CD4-positive, CD25-positive, alpha-beta regulatory T cell (primary cell): ENCODE measurements around the gene WDR43. TPM values are rescaled to one million over a fixed set of nuclear protein-coding genes. Genes with fewer than 3 reads are reported as not detected.

Source experiments
- ATAC-seq, 2 donors: fragments of 150-1000 bp; cut with Tn5 transposase; one replicate each; pipeline ENCODE4 v1.10.0; 2021; ENCODE audit warnings: low read depth in 2 of 2, moderate number of reproducible peaks in 2 of 2, moderate library complexity in 1 of 2
- DNase-seq, 3 donors: peaks; one replicate each; pipeline versions ENCODE4 v3.0.0 to v3.0.0-alpha.2; 2012 to 2022; ENCODE audit warnings: mixed read lengths in 1 of 3
- H3K27ac ChIP-seq: one replicate; pipeline ENCODE4 v1.7.0; 2013; ENCODE audit warnings: mild to moderate bottlenecking, low read length; ENCODE audit not compliant: insufficient read depth, poor library complexity, severe bottlenecking
- H3K27me3 ChIP-seq: one replicate; pipeline ENCODE4 v1.7.0; 2013; ENCODE audit warnings: low read length; ENCODE audit not compliant: control insufficient read depth, insufficient read depth
- H3K36me3 ChIP-seq: one replicate; pipeline ENCODE4 v1.7.0; 2013; ENCODE audit warnings: mild to moderate bottlenecking, low read length, moderate library complexity; ENCODE audit not compliant: control insufficient read depth, insufficient read depth
- H3K4me1 ChIP-seq: 2 replicates; pipeline ENCODE4 v1.7.0; 2013; ENCODE audit warnings: mild to moderate bottlenecking, low read length; ENCODE audit not compliant: insufficient read depth, control insufficient read depth, poor library complexity, severe bottlenecking
- H3K4me3 ChIP-seq: one replicate; pipeline ENCODE4 v1.7.0; 2013; ENCODE audit warnings: low read depth, mild to moderate bottlenecking, low read length, moderate library complexity
- H3K9me3 ChIP-seq, 2 experiments: 1 replicate in 1 of 2; 2 replicates in 1 of 2; pipeline ENCODE4 v1.7.0; 2013; ENCODE audit warnings: low read length in 2 of 2, mild to moderate bottlenecking in 1 of 2, moderate library complexity in 1 of 2; ENCODE audit not compliant: control insufficient read depth in 2 of 2
- H3K27ac Mint-ChIP-seq, 3 donors: one replicate each; pipeline ENCODE4 v1.8.0; 2020 to 2022; ENCODE audit warnings: mild to moderate bottlenecking in 3 of 3, mixed read lengths in 3 of 3, moderate library complexity in 2 of 3
- H3K27me3 Mint-ChIP-seq: one replicate; pipeline ENCODE4 v1.8.0; 2022; ENCODE audit warnings: mild to moderate bottlenecking, mixed read lengths
- H3K36me3 Mint-ChIP-seq: one replicate; pipeline ENCODE4 v1.8.0; 2020; ENCODE audit warnings: mixed read lengths
- H3K4me1 Mint-ChIP-seq, 4 donors: one replicate each; pipeline ENCODE4 v1.8.0; 2020 to 2022; ENCODE audit warnings: mixed read lengths in 4 of 4, mild to moderate bottlenecking in 1 of 4
- H3K4me3 Mint-ChIP-seq, 4 donors: one replicate each; pipeline ENCODE4 v1.8.0; 2020 to 2022; ENCODE audit warnings: mild to moderate bottlenecking in 4 of 4, mixed read lengths in 4 of 4, moderate library complexity in 3 of 4
- H3K9me3 Mint-ChIP-seq, 7 donors: one replicate each; pipeline ENCODE4 v1.8.0; 2020 to 2022; ENCODE audit warnings: mixed read lengths in 7 of 7, mild to moderate bottlenecking in 3 of 7, moderate library complexity in 2 of 7
- polyA plus RNA-seq, 4 donors: library from polyadenylated mRNA; unstranded; fragments of 300-500 nt; fragmentation: Illumina TruSeq; gene quantifications; one replicate each; pipeline ENCODE4 v1.2.3, GENCODE V29; 2021
- total RNA-seq: library from RNA; stranded (reverse); gene quantifications from one replicate; pipeline ENCODE4 v1.2.3, GENCODE V29; 2022

WDR43 gene
- total and polyA plus RNA-seq, 5 donors from 2014 or later: 27.4 to 70.1 (median 39.5) TPM

DNA sequence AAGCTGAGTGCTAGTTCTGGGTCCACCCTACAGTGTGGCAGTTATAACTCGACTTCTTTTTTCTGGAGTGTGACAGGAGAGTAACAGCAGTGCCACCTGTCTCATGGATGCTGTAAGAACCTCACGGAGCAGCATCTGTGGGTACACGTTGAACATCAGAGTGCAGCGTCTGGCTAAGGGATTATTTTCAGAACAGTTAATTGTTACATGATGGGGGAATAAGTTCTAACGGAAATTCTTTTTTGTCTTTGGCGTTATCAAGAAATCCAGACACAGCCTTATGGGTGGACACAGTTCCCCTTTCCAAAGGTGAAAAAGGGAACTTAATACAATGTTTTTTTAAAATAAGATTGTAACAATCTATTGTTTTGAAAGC is 58.4 kb downstream of the WDR43 start:
- H3K27ac ChIP-seq: no peak overlapping the region
- Mint-ChIP-seq H3K27ac (peak overlapping the region in 2 of 3 donors; percentile 14 to 72), H3K36me3 (peaks cover 9% of the 10 kb centered on the region), H3K4me1 (peaks cover 4 to 15% (median 4%) of the 10 kb centered on the region in 4 donors), H3K27me3 (peaks cover 4% of the 10 kb centered on the region), H3K9me3 (peaks cover 0 to 3% (median 0%) of the 10 kb centered on the region in 7 donors), H3K4me3 (no peak overlapping the region)
- peaks cover 9% of the 10 kb centered on the region for H3K36me3 ChIP-seq
- DNase-seq (no peak), ATAC-seq (peak in 1 of 2 donors; percentile 16)
- H3K4me1 ChIP-seq: no peaks in the 10 kb centered on the region
- no peak overlapping the region for H3K4me3 ChIP-seq
- no peaks in the 10 kb centered on the region for H3K9me3 ChIP-seq
- H3K27me3 ChIP-seq: no peaks in the 10 kb centered on the region

DNA sequence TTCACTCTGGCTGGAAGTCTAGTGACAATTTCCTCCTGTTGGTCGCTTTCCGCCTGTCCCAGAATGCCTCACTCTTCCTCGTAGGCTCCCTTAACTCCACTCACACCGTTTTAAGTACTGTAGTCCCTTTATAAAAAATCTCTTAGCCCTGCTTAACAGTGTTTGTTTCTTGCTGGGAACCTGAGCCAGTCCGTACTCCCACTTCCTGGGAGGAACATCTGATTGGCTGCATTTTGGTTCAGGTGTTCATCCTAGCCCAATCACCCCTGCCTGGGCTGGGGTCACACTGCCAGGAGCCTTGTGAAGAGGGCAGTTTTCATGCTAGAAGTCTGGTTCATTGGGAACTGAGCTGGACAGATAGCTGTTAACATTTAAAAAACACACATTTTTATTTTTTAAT is 61.0 kb downstream of the WDR43 start:
- Mint-ChIP-seq H3K4me1 (peaks cover 4 to 16% (median 7%) of the 10 kb centered on the region in 4 donors), H3K9me3 (no peaks in the 10 kb centered on the region)
- no peak for ATAC-seq

DNA sequence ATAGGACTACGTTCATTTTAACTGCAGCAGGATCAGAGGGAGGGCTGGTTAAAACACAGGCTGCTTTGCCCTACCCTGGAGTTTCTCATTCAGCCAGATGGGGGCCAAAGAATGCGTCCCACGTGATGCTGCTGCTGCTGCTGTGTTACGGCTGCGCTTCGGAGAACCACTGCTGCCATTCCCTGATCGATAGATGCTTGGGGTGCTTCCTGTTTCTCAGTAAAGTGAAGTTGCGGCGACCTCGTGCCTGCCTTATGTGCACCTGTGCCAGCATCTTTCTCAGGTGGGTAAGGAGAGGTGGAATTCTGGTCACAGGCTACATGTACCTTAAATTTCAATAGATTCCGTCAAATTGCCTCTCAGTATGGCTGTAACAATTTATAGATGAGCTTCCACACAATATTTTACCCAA is 62.0 kb downstream of the WDR43 start:
- ATAC-seq (peak in 1 of 2 donors; percentile 84), DNase-seq (peak; percentile 14 to 53 (median 50))
- Histone ChIP-seq H3K9me3 (no peaks in the 10 kb centered on the region), H3K4me1 (peaks cover 3% of the 10 kb centered on the region), H3K4me3 (no peak overlapping the region), H3K27ac (no peak overlapping the region), H3K36me3 (no peaks in the 10 kb centered on the region), H3K27me3 (no peaks in the 10 kb centered on the region)
- H3K9me3 Mint-ChIP-seq: no peaks in the 10 kb centered on the region
- no peak overlapping the region for H3K27ac Mint-ChIP-seq
- H3K27me3 Mint-ChIP-seq: peaks cover 14% of the 10 kb centered on the region
- peaks cover 4 to 15% (median 7%) of the 10 kb centered on the region in 4 donors for H3K4me1 Mint-ChIP-seq
- H3K4me3 Mint-ChIP-seq: peak overlapping the region in 1 of 4 donors; percentile 68
- no peaks in the 10 kb centered on the region for H3K36me3 Mint-ChIP-seq

More for the DNA sequence above, 61.0 kb downstream of the WDR43 start:
- no peak overlapping the region for H3K27ac ChIP-seq
- no peaks in the 10 kb centered on the region for H3K36me3 Mint-ChIP-seq
- peak overlapping the region in 2 of 3 donors; percentile 9 to 85 for H3K27ac Mint-ChIP-seq
- no peak overlapping the region for H3K4me3 Mint-ChIP-seq
- DNase-seq: no peak
- no peaks in the 10 kb centered on the region for H3K36me3 ChIP-seq
- H3K27me3 Mint-ChIP-seq: peaks cover 14% of the 10 kb centered on the region
- no peaks in the 10 kb centered on the region for H3K9me3 ChIP-seq
- H3K27me3 ChIP-seq: no peaks in the 10 kb centered on the region
- H3K4me1 ChIP-seq: peaks cover 3% of the 10 kb centered on the region
- H3K4me3 ChIP-seq: no peak overlapping the region

DNA sequence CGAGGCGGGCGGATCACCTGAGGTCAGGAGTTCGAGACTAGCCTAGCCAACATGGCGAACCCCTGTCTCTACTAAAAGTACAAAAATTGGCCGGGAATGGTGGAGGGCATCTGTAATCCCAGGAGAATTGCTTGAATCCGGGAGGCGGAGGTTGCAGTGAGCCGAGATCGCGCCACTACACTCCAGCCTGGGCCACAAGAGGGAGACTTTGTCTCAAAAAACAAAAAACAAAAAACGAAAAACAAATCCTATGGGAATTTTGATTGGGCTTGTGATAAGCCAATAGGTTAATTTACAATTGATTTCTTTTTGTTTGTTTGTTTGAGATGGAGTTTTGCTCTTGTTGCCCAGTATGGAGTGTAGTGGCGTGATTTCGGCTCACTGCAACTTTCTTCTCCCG is 62.4 kb downstream of the WDR43 start:
- Mint-ChIP-seq H3K36me3 (no peaks in the 10 kb centered on the region), H3K27me3 (peaks cover 14% of the 10 kb centered on the region), H3K27ac (no peak overlapping the region), H3K4me1 (peaks cover 4 to 15% (median 7%) of the 10 kb centered on the region in 4 donors), H3K9me3 (no peaks in the 10 kb centered on the region), H3K4me3 (peak overlapping the region in 1 of 4 donors; percentile 5)
- Histone ChIP-seq H3K27me3 (no peaks in the 10 kb centered on the region), H3K4me3 (no peak overlapping the region), H3K36me3 (no peaks in the 10 kb centered on the region), H3K9me3 (no peaks in the 10 kb centered on the region), H3K27ac (no peak overlapping the region), H3K4me1 (peaks cover 3% of the 10 kb centered on the region)
- ATAC-seq: no peak
- DNase-seq: peak in 1 of 3 donors; percentile 6

DNA sequence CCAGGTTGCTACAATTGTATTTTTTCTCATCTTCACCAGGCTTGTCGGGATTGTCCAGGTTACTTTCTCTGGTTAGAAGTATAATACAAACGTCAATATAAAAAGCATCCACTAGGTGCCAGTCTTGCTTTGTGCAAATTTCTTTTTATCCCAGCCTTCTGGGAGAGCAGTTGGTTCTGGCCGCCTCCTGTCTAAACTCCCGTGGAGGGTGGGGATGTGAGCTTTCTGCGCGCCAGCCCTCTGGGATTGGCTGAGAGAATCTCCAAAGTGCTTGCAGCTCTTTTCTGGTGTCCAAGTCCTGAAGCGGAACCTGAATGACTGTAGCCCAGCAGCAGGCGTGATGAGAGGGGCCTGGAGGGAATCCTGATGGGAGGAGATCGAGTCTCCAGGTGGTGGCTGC is 64.2 kb downstream of the WDR43 start:
- Mint-ChIP-seq H3K36me3 (no peaks in the 10 kb centered on the region), H3K4me1 (peaks cover 0 to 15% (median 5%) of the 10 kb centered on the region in 4 donors), H3K4me3 (no peak overlapping the region), H3K27me3 (peaks cover 14% of the 10 kb centered on the region), H3K9me3 (no peaks in the 10 kb centered on the region), H3K27ac (no peak overlapping the region)
- H3K4me1 ChIP-seq: peaks cover 3% of the 10 kb centered on the region
- H3K36me3 ChIP-seq: no peaks in the 10 kb centered on the region
- H3K27me3 ChIP-seq: no peaks in the 10 kb centered on the region
- ATAC-seq (peak; percentile 48 to 53), DNase-seq (peak; percentile 10 to 65 (median 51))
- no peak overlapping the region for H3K4me3 ChIP-seq
- H3K9me3 ChIP-seq: no peaks in the 10 kb centered on the region
- no peak overlapping the region for H3K27ac ChIP-seq

DNA sequence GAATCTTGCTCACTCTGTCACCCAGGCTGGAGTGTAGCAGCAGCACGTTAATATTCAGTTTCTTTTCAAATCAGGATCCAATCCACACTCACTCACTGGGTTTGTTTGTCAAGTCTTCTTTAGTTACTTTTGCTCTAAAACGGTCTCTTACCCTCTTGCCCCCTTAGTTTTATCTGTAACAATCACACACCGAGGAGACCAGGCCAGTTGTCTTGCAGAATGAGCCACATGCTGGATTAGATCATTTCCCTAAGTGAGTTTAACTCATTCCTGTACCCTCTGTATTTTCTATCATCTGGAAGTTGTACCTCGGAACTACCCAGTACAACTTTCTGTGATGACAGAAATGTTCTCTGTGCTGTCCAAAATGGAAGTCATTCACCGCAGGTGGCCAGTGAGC is 65.9 kb downstream of the WDR43 start:
- Mint-ChIP-seq H3K27ac (no peak overlapping the region), H3K9me3 (no peaks in the 10 kb centered on the region), H3K27me3 (peaks cover 14% of the 10 kb centered on the region), H3K4me3 (no peak overlapping the region), H3K4me1 (peaks cover 0 to 15% (median 5%) of the 10 kb centered on the region in 4 donors), H3K36me3 (no peaks in the 10 kb centered on the region)
- Histone ChIP-seq H3K9me3 (no peaks in the 10 kb centered on the region), H3K27ac (no peak overlapping the region), H3K27me3 (no peaks in the 10 kb centered on the region), H3K36me3 (no peaks in the 10 kb centered on the region), H3K4me3 (no peak overlapping the region), H3K4me1 (peaks cover 3% of the 10 kb centered on the region)
- ATAC-seq (no peak), DNase-seq (no peak)

DNA sequence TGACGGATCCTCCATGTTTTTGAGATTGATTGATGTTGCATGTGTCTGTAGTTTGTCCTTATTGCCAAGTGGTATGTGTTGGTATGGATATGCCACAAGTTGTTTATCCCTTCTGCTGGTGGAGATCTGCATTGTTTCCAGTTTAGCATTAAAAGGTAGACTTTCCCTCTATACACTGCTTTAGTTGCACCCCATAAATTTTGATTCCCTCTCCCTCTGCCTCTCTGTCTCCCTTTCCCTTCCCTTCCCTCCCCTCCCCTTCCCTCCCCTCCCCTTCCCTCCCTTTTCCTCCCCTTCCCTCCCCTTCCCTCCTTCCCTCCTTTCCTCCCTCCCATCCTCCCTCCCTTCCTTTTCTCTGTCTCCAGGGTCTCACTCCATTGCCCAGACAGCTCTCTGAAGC is 68.0 kb downstream of the WDR43 start:
- H3K4me3 Mint-ChIP-seq: no peak overlapping the region
- Histone ChIP-seq H3K9me3 (no peaks in the 10 kb centered on the region), H3K27me3 (no peaks in the 10 kb centered on the region), H3K36me3 (no peaks in the 10 kb centered on the region), H3K27ac (no peak overlapping the region), H3K4me1 (peaks cover 3% of the 10 kb centered on the region), H3K4me3 (no peak overlapping the region)
- H3K9me3 Mint-ChIP-seq: peaks cover 0 to 2% (median 0%) of the 10 kb centered on the region in 7 donors
- no peaks in the 10 kb centered on the region for H3K36me3 Mint-ChIP-seq
- ATAC-seq: no peak
- H3K27ac Mint-ChIP-seq: no peak overlapping the region
- no peak for DNase-seq
- H3K4me1 Mint-ChIP-seq: peaks cover 0 to 6% (median 3%) of the 10 kb centered on the region in 4 donors
- H3K27me3 Mint-ChIP-seq: peaks cover 13% of the 10 kb centered on the region

DNA sequence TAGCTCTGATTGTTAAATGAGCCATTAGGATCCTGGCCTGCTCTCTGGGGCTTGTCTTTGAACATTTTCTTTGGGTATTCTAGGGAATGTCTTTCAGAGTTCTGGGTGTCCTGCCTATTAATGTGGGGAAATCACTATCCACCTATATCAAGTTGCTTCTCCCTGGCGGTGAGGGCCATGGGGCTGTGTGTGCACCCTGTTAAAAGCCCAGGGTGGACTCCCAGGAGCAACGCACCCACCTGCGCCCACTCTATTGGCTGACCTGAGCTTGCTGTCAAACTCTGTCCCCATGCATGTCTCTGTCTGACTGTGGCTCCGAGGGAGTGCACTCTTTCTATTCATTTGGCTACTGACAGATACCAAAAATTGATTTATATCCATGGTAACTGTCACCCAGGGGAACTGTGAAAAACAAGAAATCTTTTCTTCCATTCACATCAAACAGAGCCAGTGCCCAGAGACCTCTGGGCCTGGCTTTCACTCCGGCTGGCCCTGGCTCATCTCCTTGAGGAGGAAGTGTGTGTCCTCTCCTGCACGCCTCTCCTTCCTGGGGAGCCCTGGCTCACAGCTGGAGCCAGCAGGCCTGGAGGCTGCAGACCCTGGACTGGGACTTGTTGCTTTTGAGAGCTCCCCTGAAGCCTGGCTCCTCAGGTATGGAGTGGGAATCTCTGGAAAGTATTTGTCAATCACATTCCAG is 76.1 kb downstream of the WDR43 start:
- Mint-ChIP-seq H3K9me3 (peaks cover 0 to 3% (median 0%) of the 10 kb centered on the region in 7 donors), H3K36me3 (no peaks in the 10 kb centered on the region), H3K4me1 (peaks cover 0 to 9% (median 3%) of the 10 kb centered on the region in 4 donors), H3K4me3 (no peak overlapping the region), H3K27me3 (peaks cover 9% of the 10 kb centered on the region), H3K27ac (no peak overlapping the region)
- no peaks in the 10 kb centered on the region for H3K9me3 ChIP-seq
- H3K27ac ChIP-seq: no peak overlapping the region
- H3K36me3 ChIP-seq: no peaks in the 10 kb centered on the region
- H3K4me1 ChIP-seq: peaks cover 7% of the 10 kb centered on the region
- H3K27me3 ChIP-seq: no peaks in the 10 kb centered on the region
- no peak overlapping the region for H3K4me3 ChIP-seq
- no peak for ATAC-seq
- no peak for DNase-seq
